WTC11 (cell line): ENCODE measurements around the gene VSTM2L. TPM values are rescaled to one million over a fixed set of nuclear protein-coding genes. Genes with fewer than 3 reads are reported as not detected.

Experiments
- ATAC-seq: fragments of 200-7000 bp; cut with Tn5 transposase; 2 replicates; pipeline ENCODE4 v1.10.0; 2021; ENCODE audit warnings: mild to moderate bottlenecking, moderate library complexity
- CTCF ChIA-PET: fragments of 300-600 bp; sonication (Branson Sonifier 250); formaldehyde crosslinking; loops from one replicate; lab custom pipeline; 2021; ENCODE audit warnings: antibody characterized with exemption; lab: Charles Lee
- POLR2A ChIA-PET: fragments of 350-600 bp; sonication (Branson Sonifier 250); formaldehyde crosslinking; loops from one replicate; lab custom pipeline; 2021; ENCODE audit warnings: antibody characterized with exemption; lab: Charles Lee
- DNase-seq: peaks from one replicate; pipeline ENCODE4 v3.0.0; 2021; ENCODE audit warnings: low spot score
- H3K27ac Mint-ChIP-seq: 2 replicates; pipeline ENCODE4 v1.8.0; 2021; ENCODE audit warnings: mixed read lengths
- H3K27me3 Mint-ChIP-seq: 2 replicates; pipeline ENCODE4 v1.8.0; 2021; ENCODE audit warnings: low read depth, mild to moderate bottlenecking, moderate library complexity, mixed read lengths
- H3K36me3 Mint-ChIP-seq: 2 replicates; pipeline ENCODE4 v1.8.0; 2021; ENCODE audit warnings: mixed read lengths
- H3K4me1 Mint-ChIP-seq: 2 replicates; pipeline ENCODE4 v1.8.0; 2022; ENCODE audit warnings: mixed read lengths
- H3K4me3 Mint-ChIP-seq: 2 replicates; pipeline ENCODE4 v1.8.0; 2021; ENCODE audit warnings: mild to moderate bottlenecking, moderate library complexity, mixed read lengths
- H3K9me3 Mint-ChIP-seq: 2 replicates; pipeline ENCODE4 v1.8.0; 2021; ENCODE audit warnings: mixed read lengths
- ATF1 ChIP-seq: sonication (generic); formaldehyde crosslinking; IDR thresholded peaks from 2 replicates; pipeline ENCODE4 v1.8.1; 2023; ENCODE audit warnings: mild to moderate bottlenecking, moderate library complexity, missing genetic modification reagents
- CDX4 ChIP-seq: fragments of 250-450 bp; sonication (Bioruptor Pico); IDR thresholded peaks from 2 replicates; pipeline ENCODE4 v1.9.0; 2021; ENCODE audit warnings: moderate library complexity, mild to moderate bottlenecking, inconsistent platforms, borderline replicate concordance
- ETV6 ChIP-seq: sonication (generic); formaldehyde crosslinking; IDR thresholded peaks from 2 replicates; pipeline ENCODE4 v1.8.1; 2022; ENCODE audit warnings: mild to moderate bottlenecking, missing genetic modification reagents
- IRF2 ChIP-seq: sonication (generic); formaldehyde crosslinking; IDR thresholded peaks from 2 replicates; pipeline ENCODE4 v1.8.0; 2022; ENCODE audit warnings: low read depth, missing genetic modification reagents, borderline replicate concordance
- MAX ChIP-seq: sonication (generic); formaldehyde crosslinking; IDR thresholded peaks from 2 replicates; pipeline ENCODE4 v1.8.0; 2022; ENCODE audit warnings: mild to moderate bottlenecking, missing genetic modification reagents
- NFATC4 ChIP-seq: fragments of 250-450 bp; sonication (Bioruptor Pico); IDR thresholded peaks from 2 replicates; pipeline ENCODE4 v1.9.0; 2021; ENCODE audit warnings: mild to moderate bottlenecking
- RELA ChIP-seq: sonication (generic); formaldehyde crosslinking; IDR thresholded peaks from 2 replicates; pipeline ENCODE4 v1.8.1; 2022; ENCODE audit warnings: missing genetic modification reagents, mild to moderate bottlenecking, borderline replicate concordance
- STAT6 ChIP-seq: sonication (generic); formaldehyde crosslinking; conservative IDR thresholded peaks from 2 replicates; pipeline ENCODE4 v1.8.1; 2023; ENCODE audit warnings: mild to moderate bottlenecking, low read depth, missing genetic modification reagents, moderate library complexity
- TP53 ChIP-seq: sonication (generic); formaldehyde crosslinking; IDR thresholded peaks from 2 replicates; pipeline ENCODE4 v1.8.1; 2023; ENCODE audit warnings: mild to moderate bottlenecking, missing genetic modification reagents
- ZBTB21 ChIP-seq: sonication (generic); formaldehyde crosslinking; IDR thresholded peaks from 2 replicates; pipeline ENCODE4 v1.8.1; 2023; ENCODE audit warnings: mild to moderate bottlenecking, missing genetic modification reagents, borderline replicate concordance
- ZNF121 ChIP-seq: sonication (generic); formaldehyde crosslinking; IDR thresholded peaks from 2 replicates; pipeline ENCODE4 v1.8.0; 2023; ENCODE audit warnings: missing genetic modification reagents
- ZNF281 ChIP-seq: sonication (generic); formaldehyde crosslinking; IDR thresholded peaks from 2 replicates; pipeline ENCODE4 v1.8.0; 2023; ENCODE audit warnings: mild to moderate bottlenecking, missing genetic modification reagents
- ZNF416 ChIP-seq: fragments of 250-450 bp; sonication (Bioruptor Pico); IDR thresholded peaks from 2 replicates; pipeline ENCODE4 v1.9.0; 2021; ENCODE audit warnings: mild to moderate bottlenecking, inconsistent platforms
- ZNF512 ChIP-seq: sonication (generic); formaldehyde crosslinking; IDR thresholded peaks from 2 replicates; pipeline ENCODE4 v1.8.1; 2022; ENCODE audit warnings: missing genetic modification reagents, borderline replicate concordance
- ZNF532 ChIP-seq: fragments of 250-450 bp; sonication (Bioruptor Pico); IDR thresholded peaks from 2 replicates; pipeline ENCODE4 v1.9.0; 2021; ENCODE audit warnings: mild to moderate bottlenecking, borderline replicate concordance
- ZNF671 ChIP-seq: fragments of 250-450 bp; sonication (Bioruptor Pico); IDR thresholded peaks from 2 replicates; pipeline ENCODE4 v1.8.0; 2021; ENCODE audit warnings: mild to moderate bottlenecking
- ZSCAN18 ChIP-seq: fragments of 250-450 bp; sonication (Bioruptor Pico); IDR thresholded peaks from 2 replicates; pipeline ENCODE4 v2.1.2; 2022; ENCODE audit warnings: mild to moderate bottlenecking, moderate library complexity
- total RNA-seq: library from RNA; stranded (reverse); gene quantifications from 3 replicates; pipeline ENCODE4 v1.2.3, GENCODE V29; 2021

VSTM2L gene
- total RNA-seq, 1 experiment from 2014 or later, result 1.9 TPM

GRCh38 chr20:37864298-37864697 lies 38.6 kb upstream of the VSTM2L start (continued):
- TF ChIP-seq ZNF512 (CRISPR knock-in tag) (no peak), ZNF121 (CRISPR knock-in tag) (no peak), ZSCAN18 (CRISPR knock-in tag) (no peak), ATF1 (CRISPR knock-in tag) (no peak), RELA (no peak), IRF2 (CRISPR knock-in tag) (no peak), ETV6 (CRISPR knock-in tag) (no peak)

- no peak overlapping the region for H3K4me3 Mint-ChIP-seq
- no peak overlapping the region; the same call in 1 of the 2 replicates for H3K27ac Mint-ChIP-seq
- H3K4me1 Mint-ChIP-seq, result peaks cover 27% of the 10 kb centered on the region
- H3K36me3 Mint-ChIP-seq, result peaks cover 8% of the 10 kb centered on the region; the same call in 1 of the 2 replicates
- no peak for TF ChIP-seq ZBTB21 (CRISPR knock-in tag)
- no peak for TF ChIP-seq ZNF416
- TF ChIP-seq CDX4 (CRISPR knock-in tag), result no peak
- TF ChIP-seq ZSCAN18 (CRISPR knock-in tag), result no peak
- no peak for TF ChIP-seq STAT6 (CRISPR knock-in tag)
- TF ChIP-seq NFATC4, result no peak
- TF ChIP-seq ZNF281, result no peak
- no peak for TF ChIP-seq ZNF532 (CRISPR knock-in tag)
- TF ChIP-seq MAX, result no peak
- TF ChIP-seq ZNF671, result no peak
- TF ChIP-seq TP53, result no peak
- TF ChIP-seq, all 79 proteins: peak for 0
- CTCF ChIA-PET, result no interaction called here
- no peaks in the 10 kb centered on the region for H3K9me3 Mint-ChIP-seq
- no peaks in the 10 kb centered on the region for H3K27me3 Mint-ChIP-seq
- POLR2A ChIA-PET, result no interaction called here
- DNase-seq, result no peak
- ATAC-seq, result no peak
Observed at GRCh38 chr20:37866051-37866450, 36.9 kb upstream of the VSTM2L start.
